Heart left ventricle (tissue), 16 donors: ENCODE results near the gene UBN2. TPM values are rescaled to one million over a fixed set of nuclear protein-coding genes. Genes with fewer than 3 reads are reported as not detected.
A peak's percentile ranks its signal among the peaks of the same experiment; 100 is the strongest.

ENCODE experiments used
- ATAC-seq, 4 donors: fragments of 200-7000 bp; cut with Tn5 transposase; one replicate each; pipeline ENCODE4 v1.9.1; 2020 to 2022; ENCODE audit warnings: moderate library complexity in 4 of 4, mild to moderate bottlenecking in 3 of 4, moderate number of reproducible peaks in 1 of 4
- DNase-seq, 5 donors: peaks; one replicate each; pipeline ENCODE4 v3.0.0-alpha.2; 2020
- H3K27ac ChIP-seq, 12 donors: fragments of 200-600 bp; sonication (generic) in 4 of 12; one replicate each; pipeline versions ENCODE4 v1.5.0 to v1.8.0; 2016 to 2022; ENCODE audit warnings: mild to moderate bottlenecking in 2 of 12
- H3K27me3 ChIP-seq, 9 donors: fragments of 200-600 bp; sonication (generic) in 2 of 9; one replicate each; pipeline versions ENCODE4 v1.5.1 to v1.8.0; 2016 to 2022; ENCODE audit warnings: mild to moderate bottlenecking in 3 of 9
- H3K36me3 ChIP-seq, 9 donors: fragments of 200-600 bp; sonication (generic) in 2 of 9; one replicate each; pipeline versions ENCODE4 v1.5.0 to v1.8.0; 2018 to 2022; ENCODE audit warnings: mild to moderate bottlenecking in 2 of 9
- H3K4me1 ChIP-seq, 12 donors: fragments of 200-600 bp; sonication (generic) in 4 of 12; one replicate each; pipeline versions ENCODE4 v1.5.0 to v1.8.0; 2016 to 2022; ENCODE audit warnings: mild to moderate bottlenecking in 3 of 12
- H3K4me3 ChIP-seq, 12 donors: fragments of 200-600 bp; sonication (generic) in 4 of 12; one replicate each; pipeline versions ENCODE4 v1.5.0 to v1.8.0; 2017 to 2022; ENCODE audit warnings: mild to moderate bottlenecking in 9 of 12, moderate library complexity in 4 of 12
- H3K9me3 ChIP-seq, 12 donors: fragments of 200-600 bp; sonication (generic) in 4 of 12; one replicate each; pipeline versions ENCODE4 v1.5.0 to v1.8.0; 2016 to 2022; ENCODE audit warnings: mild to moderate bottlenecking in 1 of 12
- POLR2A ChIP-seq, 2 donors: fragments of 450-650 bp; IDR thresholded peaks; one replicate each; pipeline ENCODE4 v1.6.1; 2017; ENCODE audit warnings: antibody characterized with exemption in 2 of 2, mild to moderate bottlenecking in 2 of 2, moderate library complexity in 2 of 2
- WGBS, 4 donors: extraction: QIAGEN DNeasy Blood & Tissue Kit in 2 of 4; methylation state at CpG; one replicate each; pipeline versions ENCODE4 v1.1.5 to v1.1.7; 2013 to 2018; 5-methylcytosine and 5-hydroxymethylcytosine counted together
- intact Hi-C, 10 donors: fragments of 100-400 bp; cut with DNase I; formaldehyde crosslinking; loops; one replicate each; pipeline versions ENCODE4 v1.11.1 to v1.14.2; 2022
- polyA plus RNA-seq, 2 donors: library from polyadenylated mRNA; stranded (reverse); fragments of 200-250 nt; gene quantifications; one replicate each; pipeline ENCODE4 v1.2.3, GENCODE V29; 2013
- total RNA-seq, 9 donors: library from RNA; depleted of rRNA in 2 of 9; stranded (reverse); fragments of >200 nt in 2 of 9; fragmentation: NEBNext Ultra II Directional in 3 of 9; extraction: Animal tissue kit (Norgen Biotek cat#: 25700) in 3 of 9; gene quantifications; one replicate each; pipeline versions ENCODE4 v1.1.0 to v1.2.4, GENCODE V29; 2016 to 2023
- TF ChIP-seq, protein P1 (sequence below), 12 donors: fragments of 200-600 bp; sonication (generic) in 4 of 12; IDR thresholded peaks; one replicate each; pipeline versions ENCODE4 v1.5.0 to v1.8.0; 2018 to 2022; ENCODE audit warnings: antibody characterized with exemption in 12 of 12, mild to moderate bottlenecking in 5 of 12
- donor health status: ischemic (EF 13 %, LVEDD 7.1; RV severe dilation, severe dysfunction).
- donor health status: healthy with polysubstance abuse.
- donor health status: DM: no; HTN: yes; CAD: no.
- donor health status: DM: no; HTN: no; CAD: no.
- donor health status: ischemic (EF 25% LVEDD 6.9; RV normal size, moderate dysfunction).
- donor health status: ischemic (EF 25% LVEDD 5.7; RV mildly dilated, moderate dysfunction).
- donor health status: healthy.
- donor health status: DM: yes; HTN: yes; CAD: no.
- donor health status: ischemic (EF 35%, LVEDD 5.7; RV mildly dilated, moderate dysfunction).
- donor health status: nonischemic (EF 11% LVEDD 7.7; RV severe dilation, severe dysfunction).
- donor health status: DM: yes; HTN: yes; CAD: no.
- donor health status: PGD.
- donor health status: ischemic (EF 29% LVEDD 5.4; RV normal size, mild dysfunction).
- donor health status: nonischemic (EF 23%, LVEDD 6.1; RV moderate dilation, normal function).

Gene UBN2
- total and polyA plus RNA-seq, 11 donors = 3.3 to 26.9 (median 16.2) TPM

DNA sequence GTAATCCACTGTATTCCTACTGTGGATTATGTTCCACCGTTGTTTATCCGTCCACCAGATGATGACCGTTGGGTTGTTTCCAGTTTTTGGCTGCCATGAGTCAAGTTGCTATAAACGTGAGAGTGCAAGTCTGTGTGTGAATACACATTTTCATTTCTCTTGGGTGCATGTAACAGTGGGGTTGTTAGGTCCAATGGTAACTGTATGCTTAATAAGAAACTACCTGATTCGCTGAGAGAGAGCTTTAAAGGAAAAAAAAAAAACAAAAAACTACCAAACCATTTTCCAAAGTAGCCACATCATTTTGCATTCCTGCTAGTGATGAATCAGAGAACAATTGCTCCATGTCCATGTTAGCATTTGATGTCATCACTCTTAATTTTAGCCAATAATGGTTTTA, 15.9 kb downstream of the UBN2 start:
- ATAC-seq (peak in 1 of 4 donors; percentile 41), DNase-seq (no peak)
- TF ChIP-seq POLR2A (IDR thresholded peaks at IDR 0.05) = no peak
- TF ChIP-seq, protein P1, sequence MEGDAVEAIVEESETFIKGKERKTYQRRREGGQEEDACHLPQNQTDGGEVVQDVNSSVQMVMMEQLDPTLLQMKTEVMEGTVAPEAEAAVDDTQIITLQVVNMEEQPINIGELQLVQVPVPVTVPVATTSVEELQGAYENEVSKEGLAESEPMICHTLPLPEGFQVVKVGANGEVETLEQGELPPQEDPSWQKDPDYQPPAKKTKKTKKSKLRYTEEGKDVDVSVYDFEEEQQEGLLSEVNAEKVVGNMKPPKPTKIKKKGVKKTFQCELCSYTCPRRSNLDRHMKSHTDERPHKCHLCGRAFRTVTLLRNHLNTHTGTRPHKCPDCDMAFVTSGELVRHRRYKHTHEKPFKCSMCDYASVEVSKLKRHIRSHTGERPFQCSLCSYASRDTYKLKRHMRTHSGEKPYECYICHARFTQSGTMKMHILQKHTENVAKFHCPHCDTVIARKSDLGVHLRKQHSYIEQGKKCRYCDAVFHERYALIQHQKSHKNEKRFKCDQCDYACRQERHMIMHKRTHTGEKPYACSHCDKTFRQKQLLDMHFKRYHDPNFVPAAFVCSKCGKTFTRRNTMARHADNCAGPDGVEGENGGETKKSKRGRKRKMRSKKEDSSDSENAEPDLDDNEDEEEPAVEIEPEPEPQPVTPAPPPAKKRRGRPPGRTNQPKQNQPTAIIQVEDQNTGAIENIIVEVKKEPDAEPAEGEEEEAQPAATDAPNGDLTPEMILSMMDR (IDR thresholded peaks at IDR 0.05) = no peak
- 58 to 75% (median 67%) methylated on average over 5 of the region's 5 CpGs for WGBS, 4 donors
- Histone ChIP-seq H3K9me3 (no peaks in the 10 kb centered on the region), H3K27me3 (no peaks in the 10 kb centered on the region), H3K4me3 (no peak overlapping the region), H3K36me3 (peaks cover 0 to 100% (median 88%) of the 10 kb centered on the region in 9 donors), H3K27ac (peak overlapping the region in 1 of 12 donors; percentile 9), H3K4me1 (peaks cover 0 to 21% (median 5%) of the 10 kb centered on the region in 12 donors)
- intact Hi-C loops = no loop called here

DNA sequence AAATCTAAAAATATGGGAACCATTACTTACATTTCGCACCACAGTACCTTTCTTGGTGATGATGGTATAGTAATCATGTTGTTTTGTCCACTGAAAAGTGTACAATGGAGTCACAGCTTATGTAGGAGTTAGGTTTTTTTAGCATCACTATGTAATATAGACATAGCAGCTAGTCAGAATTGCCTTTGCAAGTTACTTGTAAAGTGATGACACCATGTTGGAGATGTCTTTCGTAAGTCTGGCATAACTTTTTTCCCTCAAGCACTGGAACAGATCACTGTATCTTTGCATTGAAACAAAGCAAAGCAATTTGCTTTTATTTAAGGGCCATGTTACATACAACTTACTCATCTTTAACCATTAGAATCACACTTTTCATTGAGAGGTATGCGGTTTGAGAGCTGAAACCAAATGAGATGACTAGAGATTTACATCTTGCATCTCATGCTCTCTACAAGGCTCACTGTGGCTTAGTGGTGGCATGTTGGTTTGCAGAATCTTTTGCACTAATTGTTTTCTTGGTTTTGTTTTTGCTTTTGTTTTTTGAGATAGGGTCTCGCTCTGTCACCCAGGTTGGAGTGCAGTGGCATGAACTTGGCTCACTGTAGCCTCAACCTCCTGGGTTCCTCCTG, 18.3 kb downstream of the UBN2 start:
- ATAC-seq (no peak), DNase-seq (no peak)
- Histone ChIP-seq H3K27ac (no peak overlapping the region), H3K4me1 (peaks cover 0 to 13% (median 0%) of the 10 kb centered on the region in 12 donors), H3K4me3 (no peak overlapping the region), H3K27me3 (no peaks in the 10 kb centered on the region), H3K9me3 (no peaks in the 10 kb centered on the region), H3K36me3 (peaks cover 0 to 100% (median 92%) of the 10 kb centered on the region in 9 donors)
- intact Hi-C loops = no loop called here
- TF ChIP-seq, protein P1 (IDR thresholded peaks at IDR 0.05) = no peak
- no peak for TF ChIP-seq POLR2A (IDR thresholded peaks at IDR 0.05)
- WGBS, 4 donors = 96% methylated on average over 4 of the region's 4 CpGs

DNA sequence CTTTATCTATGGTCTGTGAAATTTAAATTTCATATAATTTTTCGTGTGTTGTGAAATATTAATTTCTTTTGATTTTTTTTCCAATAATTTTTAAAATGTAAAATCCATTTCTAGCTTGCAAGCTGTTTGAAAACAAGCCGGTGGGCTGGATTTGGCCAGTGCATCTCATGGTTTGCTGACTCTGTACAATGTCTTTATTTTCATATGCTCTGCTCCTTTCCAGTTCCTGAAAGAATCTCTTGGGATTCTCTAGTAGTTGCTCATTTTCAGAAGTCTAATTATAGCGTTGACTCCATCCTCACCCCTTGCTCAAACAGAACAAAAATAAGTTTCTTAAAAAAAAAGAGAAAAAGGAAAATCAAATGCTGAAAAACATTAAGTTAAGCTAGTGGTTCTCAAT, 21.4 kb downstream of the UBN2 start:
- 67 to 80% (median 71%) methylated on average over 3 of the region's 3 CpGs for WGBS, 4 donors
- no peak for TF ChIP-seq POLR2A (IDR thresholded peaks at IDR 0.05)
- TF ChIP-seq, protein P1 (IDR thresholded peaks at IDR 0.05) = no peak
- no peak for ATAC-seq

DNA sequence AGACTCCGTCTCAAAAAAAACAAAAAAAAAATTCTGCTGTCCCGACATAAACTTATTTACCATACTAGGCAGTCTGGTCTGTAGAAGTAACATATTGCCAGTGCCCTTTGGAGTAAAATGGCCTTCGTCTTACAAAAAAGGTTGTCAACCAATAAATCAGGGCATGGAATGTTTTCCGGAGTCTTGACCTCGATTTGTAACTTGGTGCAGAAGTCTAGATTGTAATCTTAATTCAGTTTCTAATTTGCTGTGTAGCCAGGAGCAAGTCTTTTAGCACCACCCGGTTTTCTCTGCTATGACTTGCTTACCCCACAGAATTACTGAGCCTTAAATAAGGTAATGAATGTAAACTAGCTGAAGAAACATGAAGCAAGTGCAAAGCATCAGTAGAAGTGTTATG, 23.2 kb downstream of the UBN2 start:
- H3K27me3 ChIP-seq = no peaks in the 10 kb centered on the region
- H3K4me3 ChIP-seq = no peak overlapping the region
- H3K4me1 ChIP-seq = peaks cover 0 to 8% (median 0%) of the 10 kb centered on the region in 12 donors
- DNase-seq (no peak), ATAC-seq (no peak)
- TF ChIP-seq, protein P1 (IDR thresholded peaks at IDR 0.05) = no peak
- TF ChIP-seq POLR2A (IDR thresholded peaks at IDR 0.05) = no peak
- peaks cover 0 to 100% (median 79%) of the 10 kb centered on the region in 9 donors for H3K36me3 ChIP-seq
- 94 to 95% (median 95%) methylated on average over 6 of the region's 6 CpGs for WGBS, 4 donors
- intact Hi-C loops = no loop called here
- H3K9me3 ChIP-seq = no peaks in the 10 kb centered on the region
- H3K27ac ChIP-seq = no peak overlapping the region

More for the DNA sequence above, 21.4 kb downstream of the UBN2 start:
- Histone ChIP-seq H3K27ac (no peak overlapping the region), H3K4me3 (no peak overlapping the region), H3K27me3 (no peaks in the 10 kb centered on the region), H3K4me1 (peaks cover 0 to 8% (median 0%) of the 10 kb centered on the region in 12 donors), H3K36me3 (peaks cover 0 to 100% (median 83%) of the 10 kb centered on the region in 9 donors), H3K9me3 (no peaks in the 10 kb centered on the region)
- intact Hi-C loops = no loop called here
- no peak for DNase-seq
